H7 (cell line): ENCODE data around the gene CACNA1D. TPM values are rescaled to one million over a fixed set of nuclear protein-coding genes. Genes with fewer than 3 reads are reported as not detected.
A peak's percentile ranks its signal among the peaks of the same experiment; 100 is the strongest.

Experiments used
- DNase-seq: peaks from one replicate; pipeline ENCODE4 v3.0.0; 2012
- H3K27me3 ChIP-seq: 2 replicates; pipeline ENCODE4 v1.6.0; 2011; ENCODE audit warnings: mild to moderate bottlenecking, low read length; ENCODE audit not compliant: control insufficient read depth, insufficient read depth
- H3K36me3 ChIP-seq: replicated peaks from 2 replicates; pipeline ENCODE4 v1.5.1; 2011; ENCODE audit warnings: low read length; ENCODE audit not compliant: control insufficient read depth, insufficient read depth
- H3K4me3 ChIP-seq: 2 replicates; pipeline ENCODE4 v1.5.1; 2011; ENCODE audit warnings: low read depth, mild to moderate bottlenecking, control low read depth, low read length, moderate library complexity; ENCODE audit not compliant: insufficient read depth
- total RNA-seq: library from RNA; depleted of rRNA; stranded (reverse); fragments of >200 nt; shearing (Covaris generic); gene quantifications from 2 replicates; pipeline ENCODE4 v1.2.3, GENCODE V29; 2014

The CACNA1D gene
- total RNA-seq, 1 experiment from 2014 or later, result 1.0 TPM

- Histone ChIP-seq H3K4me3 (no peak overlapping the region), H3K27me3 (no peaks in the 10 kb centered on the region), H3K36me3 (no peaks in the 10 kb centered on the region; the same call in 1 of the 2 replicates)
- no peak for DNase-seq
Measured at GRCh38 chr3:53836084-53836872, 341.9 kb downstream of the CACNA1D start.

DNA sequence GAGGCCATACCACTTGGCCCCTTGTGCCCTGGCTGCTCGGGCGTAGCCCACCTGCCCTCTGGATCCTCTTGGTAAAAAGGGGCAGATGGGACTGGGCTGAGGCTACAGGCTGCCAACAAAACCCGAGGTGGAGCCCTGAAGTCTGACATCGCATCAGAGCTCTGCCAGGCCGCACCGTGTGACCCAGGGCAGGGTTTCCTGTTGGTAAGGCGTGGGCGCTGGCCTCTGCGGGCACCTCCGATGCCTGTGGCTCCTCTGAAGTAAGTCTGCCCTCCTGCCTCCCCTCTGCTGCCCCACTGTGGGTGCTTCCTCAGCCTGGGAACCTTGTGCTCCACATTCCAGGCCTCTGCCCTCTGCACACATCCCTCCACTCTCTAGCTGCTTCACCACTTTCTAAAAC is 342.9 kb downstream of the CACNA1D start:
- Histone ChIP-seq H3K27me3 (no peaks in the 10 kb centered on the region), H3K36me3 (no peaks in the 10 kb centered on the region; the same call in 1 of the 2 replicates), H3K4me3 (no peak overlapping the region)
- DNase-seq, result no peak

DNA sequence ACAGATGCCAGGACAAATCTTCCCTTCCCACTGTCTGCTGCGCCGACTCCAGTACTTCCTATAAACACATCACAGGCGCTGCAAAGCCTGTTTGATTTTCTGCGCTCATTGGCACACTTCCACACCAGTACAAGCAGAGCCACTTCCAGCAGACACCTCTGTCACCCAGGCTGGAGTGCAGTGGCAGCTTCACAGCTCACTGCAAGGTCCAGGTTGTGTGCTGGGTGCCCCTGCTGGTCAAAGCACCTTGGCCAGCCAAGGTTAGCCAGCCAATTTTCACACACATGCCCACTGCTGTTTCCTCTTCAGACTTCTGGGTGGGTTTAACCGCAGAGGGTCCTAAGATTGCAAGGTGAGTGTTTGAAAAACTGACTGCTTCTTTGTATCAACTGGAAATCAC is 346.9 kb downstream of the CACNA1D start:
- Histone ChIP-seq H3K36me3 (no peaks in the 10 kb centered on the region; the same call in 1 of the 2 replicates), H3K4me3 (no peak overlapping the region), H3K27me3 (peaks cover 1% of the 10 kb centered on the region; the same call in 1 of the 2 replicates)
- DNase-seq, result no peak

DNA sequence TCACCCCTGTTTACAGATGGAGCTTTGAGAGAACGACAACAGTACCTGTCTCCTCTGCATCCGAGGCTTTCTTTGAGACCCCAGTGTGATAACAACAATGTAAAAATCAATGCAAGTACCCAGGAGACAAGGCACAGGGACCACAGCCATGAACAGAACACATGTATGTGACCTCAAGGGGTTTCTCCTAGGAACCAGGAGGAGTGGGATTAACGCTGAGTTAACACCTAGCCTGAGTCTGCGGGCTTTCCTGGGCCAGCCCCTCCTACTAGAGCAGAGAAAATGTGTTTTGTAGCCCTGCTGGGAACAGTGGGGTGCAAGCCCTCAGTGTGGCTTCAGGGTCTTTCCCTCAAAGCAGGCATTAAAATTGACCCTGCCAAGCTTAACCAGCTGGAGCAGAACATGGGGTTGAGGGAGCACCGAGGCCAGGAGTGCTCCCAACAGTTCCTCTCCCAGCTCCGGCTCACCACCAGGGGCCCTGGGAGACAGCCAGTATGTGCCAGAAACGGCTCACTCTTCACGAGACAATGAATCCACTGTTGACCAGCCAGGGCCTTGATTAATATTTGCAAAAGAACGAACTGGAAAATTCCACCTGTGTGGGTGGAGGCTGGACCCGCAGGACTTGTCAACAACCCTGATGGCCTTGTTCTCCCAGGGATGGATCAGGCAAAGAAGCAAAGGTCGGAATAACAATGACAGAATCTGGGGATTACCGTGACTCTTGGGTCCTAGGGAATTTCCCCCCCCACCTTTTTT is 348.2 kb downstream of the CACNA1D start:
- Histone ChIP-seq H3K27me3 (peaks cover 10% of the 10 kb centered on the region), H3K36me3 (no peaks in the 10 kb centered on the region; the same call in 1 of the 2 replicates), H3K4me3 (no peak overlapping the region)
- DNase-seq, result peak; percentile 67

DNA sequence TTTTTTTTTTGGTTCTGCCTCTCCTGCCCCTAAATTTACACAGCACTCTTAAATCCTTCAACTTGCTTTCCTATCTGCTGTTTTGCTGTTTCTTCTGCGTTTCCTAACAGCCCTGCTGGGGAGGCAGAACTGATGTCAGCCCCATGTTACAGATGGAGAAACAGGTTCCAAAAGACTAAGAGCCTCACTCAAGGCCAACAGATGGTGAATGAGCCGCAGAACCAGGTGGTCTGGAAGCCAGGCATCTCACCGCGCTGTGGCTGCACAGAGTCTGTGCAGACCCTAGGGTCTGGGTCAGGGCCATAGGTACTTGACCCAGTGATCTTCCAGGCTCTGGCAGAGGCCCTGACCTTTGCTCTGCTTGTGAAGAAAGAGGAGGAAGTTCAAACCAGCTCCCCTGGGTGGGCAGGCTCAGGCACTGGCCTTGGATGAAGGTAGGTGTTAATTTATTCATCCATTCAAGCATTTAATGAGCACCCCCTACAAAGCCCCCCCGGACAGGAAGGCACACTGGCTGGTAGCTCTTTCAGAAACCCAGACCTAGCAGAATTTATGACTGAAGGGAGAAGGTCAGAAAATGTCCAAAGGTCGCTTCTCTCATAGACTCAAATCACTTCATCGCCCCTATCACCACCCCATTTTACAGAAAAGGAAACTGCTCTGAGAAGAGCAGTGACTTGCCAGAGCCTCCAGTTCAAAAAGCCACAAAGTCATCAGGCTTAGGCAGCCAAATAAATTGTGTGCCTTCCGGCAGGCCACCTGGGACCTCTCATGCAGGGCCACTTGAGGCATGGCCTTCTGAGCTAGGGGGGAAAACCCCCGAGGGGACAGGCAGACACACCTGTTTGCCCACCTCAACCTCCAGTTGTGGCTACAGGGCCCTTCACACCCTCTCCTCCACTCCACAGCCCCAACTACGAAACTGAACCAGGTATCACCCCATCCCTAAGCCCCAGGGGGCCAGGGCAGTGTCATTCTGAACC is 349.1 kb downstream of the CACNA1D start:
- Histone ChIP-seq H3K36me3 (no peaks in the 10 kb centered on the region; the same call in 1 of the 2 replicates), H3K27me3 (peaks cover 10% of the 10 kb centered on the region), H3K4me3 (no peak overlapping the region)
- no peak for DNase-seq

- Histone ChIP-seq H3K36me3 (no peaks in the 10 kb centered on the region), H3K27me3 (peaks cover 10% of the 10 kb centered on the region), H3K4me3 (no peak overlapping the region)
- no peak for DNase-seq
Measured at GRCh38 chr3:53844262-53845102, 350.1 kb downstream of the CACNA1D start.

- peaks cover 10% of the 10 kb centered on the region for H3K27me3 ChIP-seq
- H3K36me3 ChIP-seq, result no peaks in the 10 kb centered on the region
- DNase-seq, result peak; percentile 88
- H3K4me3 ChIP-seq, result peak overlapping the region; percentile 67
Measured at GRCh38 chr3:53845103-53845880, 350.9 kb downstream of the CACNA1D start.

- peak; percentile 80 for DNase-seq
Measured at GRCh38 chr3:53845881-53846133, 351.4 kb downstream of the CACNA1D start.

DNA sequence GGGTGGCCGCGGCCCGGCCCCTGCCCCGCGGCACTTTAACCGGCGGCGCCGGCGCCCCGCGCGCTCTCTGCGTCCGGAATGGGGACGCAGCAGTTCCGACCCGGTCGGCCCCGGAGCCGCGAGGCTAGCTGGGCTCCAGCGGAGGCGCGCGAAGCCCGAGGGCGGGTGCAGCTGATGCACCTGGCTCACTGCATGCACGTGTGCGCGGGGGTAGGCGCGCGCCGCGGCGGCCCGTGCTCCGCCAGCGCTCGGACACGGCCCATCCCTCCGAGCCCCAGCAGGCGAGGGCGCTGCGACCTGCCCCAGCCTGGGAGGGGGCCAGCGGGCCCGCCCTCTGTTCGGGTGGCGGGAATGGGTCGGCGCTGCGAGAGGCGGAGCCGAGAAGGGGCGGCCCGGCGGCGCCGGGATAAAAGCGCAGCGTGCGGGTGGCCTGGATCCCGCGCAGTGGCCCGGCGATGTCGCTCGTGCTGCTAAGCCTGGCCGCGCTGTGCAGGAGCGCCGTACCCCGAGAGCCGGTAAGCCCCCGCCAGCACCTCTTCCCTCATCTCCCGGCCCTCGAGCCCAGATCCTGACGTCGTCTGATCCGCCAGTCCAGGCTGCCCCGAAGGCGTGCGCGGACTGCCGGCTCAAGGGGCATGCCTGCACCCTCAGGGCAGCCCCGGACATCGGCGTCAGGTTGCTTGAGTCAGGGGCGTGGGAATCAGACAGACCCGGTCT is 351.9 kb downstream of the CACNA1D start, which contains the start of the genes CHDH and IL17RB:
Gene CHDH (minus strand): TSS at position 286 of the 717 bp plus-strand sequence. CDS start 22,411 bp downstream, outside the sequence.
Gene IL17RB (plus strand): TSS at position 435 of the 717 bp plus-strand sequence. CDS start 21 bp downstream, at position 456.
- H3K4me3 ChIP-seq, result peak within 1 kb of the TSS; percentile 67
- peaks cover 10% of the 10 kb centered on the region for H3K27me3 ChIP-seq
- H3K36me3 ChIP-seq, result no peaks in the 10 kb centered on the region
- DNase-seq, result peak; percentile 93

More at GRCh38 chr3:53845881-53846133, 351.4 kb downstream of the CACNA1D start:
- Histone ChIP-seq H3K36me3 (no peaks in the 10 kb centered on the region), H3K27me3 (peaks cover 10% of the 10 kb centered on the region), H3K4me3 (peak overlapping the region; percentile 67)

- DNase-seq, result no peak
- no peaks in the 10 kb centered on the region for H3K36me3 ChIP-seq
- H3K4me3 ChIP-seq, result peak overlapping the region; percentile 67
- H3K27me3 ChIP-seq, result peaks cover 10% of the 10 kb centered on the region
Measured at GRCh38 chr3:53846851-53847155, 352.4 kb downstream of the CACNA1D start.

GRCh38 chr3:53849916-53850315 is 355.5 kb downstream of the CACNA1D start:
- no peaks in the 10 kb centered on the region for H3K36me3 ChIP-seq
- peaks cover 10% of the 10 kb centered on the region for H3K27me3 ChIP-seq
- no peak overlapping the region for H3K4me3 ChIP-seq
- DNase-seq, result no peak

DNA sequence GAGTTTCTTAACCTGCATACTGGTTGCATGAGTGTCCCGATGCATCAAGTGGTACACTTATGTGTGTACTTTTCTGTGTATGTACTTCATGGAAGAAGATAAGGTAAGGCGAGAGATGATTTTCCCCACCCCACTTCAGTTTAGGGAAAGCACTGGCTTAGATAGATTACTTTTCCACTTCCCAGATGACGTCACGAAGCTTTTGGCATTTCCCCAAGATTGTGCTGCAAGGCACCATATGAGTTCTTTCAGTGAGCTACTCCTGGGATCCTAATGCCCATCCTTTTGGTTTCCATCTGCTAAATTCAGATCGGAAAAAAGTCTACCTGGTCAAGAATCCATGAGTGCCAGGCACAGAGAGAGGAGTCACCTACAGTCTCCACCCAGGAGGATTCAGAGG is 356.5 kb downstream of the CACNA1D start:
- H3K4me3 ChIP-seq, result no peak overlapping the region
- peaks cover 10% of the 10 kb centered on the region for H3K27me3 ChIP-seq
- no peak for DNase-seq

More for the DNA sequence above, 356.5 kb downstream of the CACNA1D start:
- no peaks in the 10 kb centered on the region for H3K36me3 ChIP-seq
